Measurements from ENCODE around the gene FASN.

FASN gene

GRCh38 chr17:82117139-82118090 lies 19.4 kb upstream of the FASN start:
- no peak for DNase-seq (ENCODE audit: low spot score)

DNA sequence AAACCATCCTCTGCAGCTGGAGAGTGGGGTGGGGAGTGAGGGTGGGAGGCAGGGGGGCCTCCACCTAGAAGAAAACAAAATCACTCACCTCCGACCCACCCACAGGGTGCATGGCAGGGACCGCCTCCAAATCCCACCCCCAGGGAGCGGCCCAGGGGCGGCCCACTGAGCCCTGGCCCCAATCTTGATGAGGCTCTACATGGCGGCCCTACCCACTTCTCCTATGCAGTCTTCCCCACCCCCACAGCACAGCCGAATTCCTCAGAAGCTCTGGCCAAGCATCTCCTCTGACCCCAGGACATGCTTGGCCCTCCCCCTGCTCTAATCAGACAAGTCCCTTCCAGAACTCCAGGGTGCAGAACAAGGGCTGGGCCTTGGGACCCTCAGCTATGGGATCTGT lies 18.2 kb upstream of the FASN start:
- DNase-seq (ENCODE audit: low spot score) = no peak

DNA sequence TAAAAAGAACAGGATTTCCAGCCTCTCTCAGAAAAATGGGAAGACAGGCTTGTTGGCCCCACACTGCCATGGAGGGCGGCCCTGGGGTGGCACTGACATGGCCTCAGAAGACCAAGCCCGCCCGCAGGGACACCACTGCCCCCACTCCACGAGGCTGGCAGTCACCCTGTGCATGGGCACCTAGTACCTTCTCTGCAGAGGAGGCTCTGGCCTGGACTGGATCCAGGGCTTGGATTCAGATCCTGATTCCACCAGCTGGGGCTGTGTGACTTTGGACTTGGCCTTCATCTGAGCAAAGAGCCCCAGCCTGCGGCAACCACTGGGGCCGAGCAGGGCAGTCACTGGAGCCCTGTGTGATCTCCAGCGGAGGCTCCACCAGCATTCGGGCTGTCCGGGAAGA lies 16.8 kb upstream of the FASN start:
- DNase-seq (ENCODE audit: low spot score) = no peak

- no peak for DNase-seq (ENCODE audit: low spot score)
These were observed 16.4 kb upstream of the FASN start for GRCh38 chr17:82114447-82114846.

- DNase-seq (ENCODE audit: low spot score) = no peak
These were observed 15.9 kb upstream of the FASN start for GRCh38 chr17:82113941-82114340.

- DNase-seq (ENCODE audit: low spot score) = no peak
These were observed 15.4 kb upstream of the FASN start for GRCh38 chr17:82113422-82113821.

DNA sequence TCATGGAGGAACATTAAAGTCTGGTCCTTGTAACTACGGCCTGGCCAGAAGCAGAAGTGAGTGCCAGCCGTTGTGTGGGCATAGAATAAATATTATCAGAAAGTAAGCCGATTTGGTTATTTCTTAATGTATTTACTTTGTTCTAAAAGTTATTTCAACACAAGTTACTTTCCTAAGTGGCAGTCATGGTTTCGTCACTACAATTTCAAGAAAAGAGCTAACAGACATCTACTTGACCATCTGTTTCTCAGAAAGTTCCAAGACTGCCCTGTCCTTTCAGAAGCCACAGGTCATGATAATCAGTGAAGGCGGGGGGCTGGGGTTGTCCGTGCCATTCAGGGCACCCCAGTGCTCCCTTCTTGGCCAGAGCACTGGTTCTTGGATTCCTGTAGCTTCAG lies 14.9 kb upstream of the FASN start:
- DNase-seq (ENCODE audit: low spot score) = no peak

- no peak for DNase-seq (ENCODE audit: low spot score)
These were observed 14.3 kb upstream of the FASN start for GRCh38 chr17:82112181-82112913.

GRCh38 chr17:82110298-82110697 lies 12.3 kb upstream of the FASN start:
- DNase-seq (ENCODE audit: low spot score) = no peak

- no peak for DNase-seq (ENCODE audit: low spot score)
These were observed 11.0 kb upstream of the FASN start for GRCh38 chr17:82108961-82109475.

GRCh38 chr17:82108496-82108945 lies 10.5 kb upstream of the FASN start:
- DNase-seq (ENCODE audit: low spot score) = no peak

- no peak for DNase-seq (ENCODE audit: low spot score)
These were observed 10.0 kb upstream of the FASN start for GRCh38 chr17:82108038-82108437.

DNA sequence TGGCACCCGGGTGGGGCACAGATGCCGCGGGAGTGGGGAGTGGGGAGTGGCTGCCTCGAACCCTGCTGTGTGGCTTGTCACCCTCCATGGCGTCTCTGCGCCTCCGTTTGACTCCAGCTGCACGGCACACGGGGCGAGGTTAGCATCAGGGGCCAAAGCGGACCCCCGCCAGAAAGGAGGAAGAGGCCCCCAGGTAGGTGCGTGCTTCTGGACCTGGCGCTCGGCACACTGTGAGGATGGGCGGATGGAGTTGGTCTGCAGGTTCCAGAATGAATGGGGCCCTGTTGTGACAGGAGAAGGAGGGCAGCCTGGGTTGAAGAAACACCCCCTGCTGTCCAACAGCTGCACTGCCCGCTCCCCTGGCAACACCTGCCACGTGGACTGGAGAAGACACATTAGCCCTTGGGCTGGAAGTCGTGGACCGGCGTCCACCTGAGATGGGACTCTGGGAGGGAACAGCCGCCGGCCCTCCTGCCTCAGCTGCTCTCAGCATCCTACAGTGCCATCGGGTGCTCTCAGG lies 9.4 kb upstream of the FASN start:
- DNase-seq (ENCODE audit: low spot score) = no peak

GRCh38 chr17:82106688-82107305 lies 8.8 kb upstream of the FASN start:
- no peak for DNase-seq (ENCODE audit: low spot score)

- DNase-seq (ENCODE audit: low spot score) = peak; percentile 61
These were observed 8.0 kb upstream of the FASN start for GRCh38 chr17:82105882-82106687.

- no peak for DNase-seq (ENCODE audit: low spot score)
These were observed 7.4 kb upstream of the FASN start for GRCh38 chr17:82105417-82105881.

DNA sequence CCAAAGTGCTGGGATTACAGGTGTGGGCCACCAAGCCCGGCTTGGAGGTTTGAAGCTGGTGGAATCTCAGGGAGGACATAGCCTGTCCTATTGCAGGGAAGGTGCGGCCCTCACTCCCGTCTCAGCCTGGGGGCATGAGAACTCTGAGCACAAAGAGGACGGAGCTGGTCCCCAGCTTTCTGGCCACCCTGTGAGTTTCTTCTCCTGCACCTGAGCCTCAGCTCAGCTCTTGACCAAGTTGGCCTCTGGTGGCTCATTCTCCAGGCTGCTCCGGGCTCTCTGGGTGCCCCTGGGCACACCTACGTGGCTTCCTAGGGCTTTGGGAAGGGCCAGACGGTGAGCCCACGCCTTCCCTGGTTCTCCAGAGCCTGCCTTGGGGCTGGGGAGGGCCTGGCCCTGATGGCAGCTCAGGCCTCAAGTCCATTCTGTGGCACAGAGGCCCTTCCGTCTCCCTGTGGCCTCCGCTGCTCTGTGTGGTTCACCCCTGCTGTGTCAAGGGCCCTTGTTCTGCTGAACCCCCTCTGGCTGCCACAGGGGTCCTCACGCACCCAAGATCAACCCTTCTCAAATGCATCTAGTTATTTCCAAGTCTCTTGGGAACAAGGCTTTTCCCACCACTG lies 6.9 kb upstream of the FASN start:
- DNase-seq (ENCODE audit: low spot score) = no peak

DNA sequence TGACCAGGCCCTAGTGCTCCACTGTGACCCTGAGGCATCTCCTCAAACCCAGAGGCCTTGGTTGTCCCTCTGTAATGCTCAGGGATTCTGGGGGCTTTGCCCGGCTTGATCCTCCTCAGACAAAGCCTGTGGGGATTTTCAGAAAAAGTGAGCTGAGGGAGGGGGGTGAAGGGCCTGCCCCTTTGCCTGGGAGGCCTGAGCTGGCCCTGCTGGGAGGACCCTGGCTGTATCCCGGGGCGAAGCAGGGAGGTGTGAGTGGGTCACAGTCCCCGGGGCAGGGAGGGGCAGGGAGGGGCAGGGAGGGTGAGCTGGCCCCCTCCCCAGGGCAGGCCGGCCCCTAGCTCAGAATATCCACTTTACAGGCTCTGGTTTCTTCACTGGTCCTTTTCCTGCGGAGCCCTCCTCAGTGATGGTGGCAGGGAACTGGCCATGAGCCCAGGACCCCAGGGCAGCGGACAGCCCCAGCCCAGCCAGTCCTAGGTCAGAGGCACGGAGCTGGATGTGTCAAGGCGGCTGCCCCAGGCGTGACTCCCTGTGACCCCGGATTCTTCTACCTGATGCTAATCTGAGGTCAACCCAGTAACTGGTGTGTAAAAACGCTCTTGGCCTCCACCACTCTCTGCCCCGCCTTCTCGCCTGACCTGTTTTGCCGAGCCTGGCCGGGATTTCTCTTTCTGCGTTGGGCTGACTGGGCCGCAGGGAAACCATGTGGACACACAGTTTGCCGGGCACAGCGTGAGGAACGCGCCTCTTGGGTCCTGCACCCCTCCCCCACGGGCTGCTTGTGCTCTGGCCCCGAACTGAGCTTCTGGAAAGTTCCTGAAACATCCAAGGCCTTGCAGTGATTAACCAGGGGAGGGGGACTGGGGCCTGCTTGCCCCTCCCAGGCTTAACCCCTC lies 5.8 kb upstream of the FASN start:
- DNase-seq (ENCODE audit: low spot score) = peak; percentile 84

DNA sequence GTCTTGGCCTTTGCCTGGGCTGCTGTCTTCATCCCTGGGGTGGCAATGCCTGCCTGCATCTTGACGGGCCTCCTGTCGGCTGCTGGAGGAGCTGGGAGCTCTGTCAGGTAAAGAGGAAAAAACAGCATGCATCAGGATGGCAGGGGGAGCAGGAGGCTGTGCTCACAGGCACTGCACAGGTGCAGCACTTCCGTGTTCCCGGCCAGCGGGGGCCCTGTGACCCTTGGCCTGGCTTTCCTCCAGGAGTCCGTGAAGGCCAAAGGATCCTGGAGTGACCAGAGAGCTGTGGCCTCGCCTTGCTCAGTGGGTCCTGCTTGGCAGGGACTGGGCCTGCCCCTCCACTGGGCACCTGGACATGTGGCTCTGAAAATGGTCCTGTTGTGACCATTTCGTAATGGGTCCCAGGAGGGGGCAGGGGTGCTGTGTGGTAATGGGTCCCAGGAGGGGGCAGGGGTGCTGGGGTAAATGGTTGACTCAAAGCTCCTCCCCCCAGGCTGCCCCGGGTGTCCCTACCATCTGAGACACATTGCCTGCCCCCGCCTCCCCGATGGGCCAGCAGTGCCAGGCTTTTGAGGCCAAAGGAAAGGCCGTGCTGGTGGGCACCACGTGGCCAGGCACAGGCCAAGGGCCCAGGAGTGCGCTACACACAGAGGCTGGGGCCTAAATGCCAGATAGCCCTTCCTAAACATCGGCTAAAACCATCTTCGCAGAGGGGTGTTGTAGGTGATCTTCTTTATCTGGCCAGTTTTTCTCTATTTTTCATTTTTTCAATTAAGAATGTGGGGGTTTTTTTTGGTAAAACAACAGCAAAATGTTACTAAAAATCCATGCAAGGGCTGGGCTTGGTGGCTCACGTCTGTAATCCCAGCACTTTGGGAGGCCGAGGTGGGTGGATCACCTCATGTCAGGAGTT lies 4.0 kb upstream of the FASN start:
- peak; percentile 66 for DNase-seq (ENCODE audit: low spot score)
